ENCODE measurements around the gene DCAF12.

DNA sequence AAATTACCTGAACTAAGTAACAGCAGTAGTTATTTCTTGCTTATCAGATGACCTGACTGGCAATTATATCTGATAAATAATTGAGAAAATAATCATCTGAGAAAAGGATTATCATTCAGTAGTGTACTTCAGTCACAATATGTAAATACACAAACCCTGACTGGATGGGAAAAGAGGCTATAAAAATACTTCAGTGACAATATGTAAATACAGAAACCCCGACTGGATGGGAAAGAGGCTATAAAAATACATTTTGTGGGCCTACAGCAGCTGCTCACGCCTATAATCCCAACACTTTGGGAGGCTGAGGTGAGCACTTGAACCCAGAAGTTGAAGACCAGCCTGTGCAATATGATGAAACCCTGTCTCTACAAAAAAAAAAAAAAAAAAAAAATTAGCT is 88.9 kb downstream of the DCAF12 start:
- TF ChIP-seq, protein P1, sequence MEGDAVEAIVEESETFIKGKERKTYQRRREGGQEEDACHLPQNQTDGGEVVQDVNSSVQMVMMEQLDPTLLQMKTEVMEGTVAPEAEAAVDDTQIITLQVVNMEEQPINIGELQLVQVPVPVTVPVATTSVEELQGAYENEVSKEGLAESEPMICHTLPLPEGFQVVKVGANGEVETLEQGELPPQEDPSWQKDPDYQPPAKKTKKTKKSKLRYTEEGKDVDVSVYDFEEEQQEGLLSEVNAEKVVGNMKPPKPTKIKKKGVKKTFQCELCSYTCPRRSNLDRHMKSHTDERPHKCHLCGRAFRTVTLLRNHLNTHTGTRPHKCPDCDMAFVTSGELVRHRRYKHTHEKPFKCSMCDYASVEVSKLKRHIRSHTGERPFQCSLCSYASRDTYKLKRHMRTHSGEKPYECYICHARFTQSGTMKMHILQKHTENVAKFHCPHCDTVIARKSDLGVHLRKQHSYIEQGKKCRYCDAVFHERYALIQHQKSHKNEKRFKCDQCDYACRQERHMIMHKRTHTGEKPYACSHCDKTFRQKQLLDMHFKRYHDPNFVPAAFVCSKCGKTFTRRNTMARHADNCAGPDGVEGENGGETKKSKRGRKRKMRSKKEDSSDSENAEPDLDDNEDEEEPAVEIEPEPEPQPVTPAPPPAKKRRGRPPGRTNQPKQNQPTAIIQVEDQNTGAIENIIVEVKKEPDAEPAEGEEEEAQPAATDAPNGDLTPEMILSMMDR (optimal IDR thresholded peaks at IDR 0.05 in 1 of 3, IDR thresholded peaks at IDR 0.05 in 1 of 3, conservative IDR thresholded peaks at IDR 0.05 in 1 of 3; ENCODE audit: extremely low read depth in 1 of 3, insufficient read depth in 2 of 3, low read length in 3 of 3) = no peak
- no peak for TF ChIP-seq EZH2 (IDR thresholded peaks at IDR 0.05; ENCODE audit: low read length)

Measured in keratinocyte (primary cell).